Measurements from ENCODE around the gene SECISBP2. TPM values are rescaled to one million over a fixed set of nuclear protein-coding genes. Genes with fewer than 3 reads are reported as not detected.

The SECISBP2 gene
- total RNA-seq, 1 donor from 2014 or later = 51.1 TPM

- no peak overlapping the region for H3K4me3 ChIP-seq
- TF ChIP-seq POLR2A (IDR thresholded peaks at IDR 0.05) = no peak
- peak; percentile 80 to 96 for TF ChIP-seq POLR2AphosphoS5 (IDR thresholded peaks at IDR 0.05; ENCODE audit: insufficient read depth in 1 of 2, low read depth in 1 of 2)
- intact Hi-C loops (cut with DNase I) = no loop called here
- peak in 1 of 2 donors; percentile 94 for DNase-seq (ENCODE audit: extremely low spot score in 2 of 2)
- peaks cover 0 to 28% of the 10 kb centered on the region in 2 donors for H3K36me3 ChIP-seq
- no peaks in the 10 kb centered on the region for H3K27me3 ChIP-seq
- H3K27ac ChIP-seq = peak overlapping the region; percentile 75
- H3K9me3 ChIP-seq = no peaks in the 10 kb centered on the region
- H3K4me1 ChIP-seq = peaks cover 31% of the 10 kb centered on the region
Measured at GRCh38 chr9:89388084-89388867, 70.0 kb downstream of the SECISBP2 start.

- peaks cover 31% of the 10 kb centered on the region for H3K4me1 ChIP-seq
- intact Hi-C loops (cut with DNase I) = no loop called here
- peaks cover 0 to 28% of the 10 kb centered on the region in 2 donors for H3K36me3 ChIP-seq
- no peaks in the 10 kb centered on the region for H3K9me3 ChIP-seq
- peak in 1 of 2 donors; percentile 91 for DNase-seq (ENCODE audit: extremely low spot score in 2 of 2)
- no peak overlapping the region for H3K4me3 ChIP-seq
- no peaks in the 10 kb centered on the region for H3K27me3 ChIP-seq
- TF ChIP-seq POLR2AphosphoS5 (IDR thresholded peaks at IDR 0.05; ENCODE audit: insufficient read depth in 1 of 2, low read depth in 1 of 2) = no peak
- no peak for TF ChIP-seq POLR2A (IDR thresholded peaks at IDR 0.05)
- TF ChIP-seq CTCF (IDR thresholded peaks at IDR 0.05) = no peak
- H3K27ac ChIP-seq = peak overlapping the region; percentile 75
Measured at GRCh38 chr9:89388868-89389177, 70.5 kb downstream of the SECISBP2 start.

- Histone ChIP-seq H3K36me3 (peaks cover 0 to 32% of the 10 kb centered on the region in 2 donors), H3K4me3 (no peak overlapping the region), H3K4me1 (peaks cover 31% of the 10 kb centered on the region), H3K27me3 (no peaks in the 10 kb centered on the region), H3K27ac (peak overlapping the region; percentile 75), H3K9me3 (no peaks in the 10 kb centered on the region)
- DNase-seq (ENCODE audit: extremely low spot score in 2 of 2) = no peak
- intact Hi-C loops (cut with DNase I) = no loop called here
- TF ChIP-seq CTCF (IDR thresholded peaks at IDR 0.05) (no peak), POLR2AphosphoS5 (IDR thresholded peaks at IDR 0.05; ENCODE audit: insufficient read depth in 1 of 2, low read depth in 1 of 2) (no peak), POLR2A (IDR thresholded peaks at IDR 0.05) (no peak)
Measured at GRCh38 chr9:89390068-89390555, 71.8 kb downstream of the SECISBP2 start.

- TF ChIP-seq POLR2A (IDR thresholded peaks at IDR 0.05) (no peak), POLR2AphosphoS5 (IDR thresholded peaks at IDR 0.05; ENCODE audit: insufficient read depth in 1 of 2, low read depth in 1 of 2) (no peak), CTCF (IDR thresholded peaks at IDR 0.05) (no peak)
- peaks cover 0 to 36% of the 10 kb centered on the region in 2 donors for H3K36me3 ChIP-seq
- no peak overlapping the region for H3K4me3 ChIP-seq
- no peaks in the 10 kb centered on the region for H3K9me3 ChIP-seq
- intact Hi-C loops (cut with DNase I) = no loop called here
- no peak overlapping the region for H3K27ac ChIP-seq
- peaks cover 31% of the 10 kb centered on the region for H3K4me1 ChIP-seq
- no peaks in the 10 kb centered on the region for H3K27me3 ChIP-seq
- no peak for DNase-seq (ENCODE audit: extremely low spot score in 2 of 2)
Measured at GRCh38 chr9:89390578-89391116, 72.3 kb downstream of the SECISBP2 start.

- intact Hi-C loops (cut with DNase I) = no loop called here
- Histone ChIP-seq H3K27me3 (no peaks in the 10 kb centered on the region), H3K36me3 (peaks cover 0 to 40% of the 10 kb centered on the region in 2 donors), H3K27ac (no peak overlapping the region), H3K4me3 (no peak overlapping the region), H3K4me1 (peaks cover 26% of the 10 kb centered on the region), H3K9me3 (no peaks in the 10 kb centered on the region)
- no peak for DNase-seq (ENCODE audit: extremely low spot score in 2 of 2)
- TF ChIP-seq POLR2A (IDR thresholded peaks at IDR 0.05) (no peak), POLR2AphosphoS5 (IDR thresholded peaks at IDR 0.05; ENCODE audit: insufficient read depth in 1 of 2, low read depth in 1 of 2) (no peak), CTCF (IDR thresholded peaks at IDR 0.05) (no peak)
Measured at GRCh38 chr9:89391585-89391984, 73.3 kb downstream of the SECISBP2 start.
